Endothelial cell of umbilical vein (primary cell): ENCODE data around the gene MAP3K7CL. TPM values are rescaled to one million over a fixed set of nuclear protein-coding genes. Genes with fewer than 3 reads are reported as not detected.

Experiments used
- BruUV-seq: library from RNA; stranded (reverse); fragments of 400-500 nt; replicated peaks from 2 replicates; lab custom pipeline; 2021; lab: Mats Ljungman, UMichigan
- CTCF ChIA-PET: fragments of 300-600, 350-600 bp; sonication (Branson Sonifier 250); formaldehyde crosslinking; loops from one replicate; lab custom pipeline; 2021; ENCODE audit warnings: antibody characterized with exemption, inconsistent platforms; lab: Charles Lee
- POLR2A ChIA-PET: fragments of 300-600, 350-600 bp; sonication (Branson Sonifier 250); formaldehyde crosslinking; loops from one replicate; lab custom pipeline; 2021; ENCODE audit warnings: antibody characterized with exemption, inconsistent platforms; lab: Charles Lee
- DNase-seq: peaks from one replicate; pipeline ENCODE4 v3.0.0-alpha.2; 2011; ENCODE audit warnings: low read depth, low spot score
- FAIRE-seq: peaks from 2 replicates; lab custom pipeline; 2011; peaks lifted over from hg19 to GRCh38; lab: Jason Lieb, UNC
- H2AFZ ChIP-seq: 2 replicates; pipeline ENCODE4 v1.6.0; 2012; ENCODE audit warnings: low read depth, low read length, control low read depth, inconsistent platforms
- H3K27ac ChIP-seq: 2 replicates; pipeline ENCODE4 v1.5.1; 2011; ENCODE audit warnings: low read depth, mild to moderate bottlenecking, control low read depth, low read length, moderate library complexity; ENCODE audit not compliant: insufficient read depth
- H3K27me3 ChIP-seq, 2 experiments: 2 replicates each; pipeline versions ENCODE4 v1.6.0 to v1.6.1; 2011; ENCODE audit warnings: low read length in 2 of 2, mixed read lengths in 1 of 2; ENCODE audit not compliant: control insufficient read depth in 2 of 2, insufficient read depth in 2 of 2
- H3K36me3 ChIP-seq, 2 experiments: 2 replicates in 1 of 2; 3 replicates in 1 of 2; pipeline ENCODE4 v1.5.1; 2011; ENCODE audit warnings: low read length in 2 of 2, mild to moderate bottlenecking in 1 of 2, moderate library complexity in 1 of 2; ENCODE audit not compliant: control insufficient read depth in 2 of 2, insufficient read depth in 2 of 2; ENCODE audit errors: extremely low read depth in 1 of 2
- H3K4me1 ChIP-seq: 3 replicates; pipeline ENCODE4 v1.5.1; 2011; ENCODE audit warnings: mild to moderate bottlenecking, low read length; ENCODE audit not compliant: control insufficient read depth, insufficient read depth; ENCODE audit errors: extremely low read depth
- H3K4me2 ChIP-seq: 2 replicates; pipeline ENCODE4 v1.6.1; 2011; ENCODE audit warnings: low read length, control low read depth, mixed read lengths; ENCODE audit not compliant: insufficient read depth
- H3K4me3 ChIP-seq, 3 experiments: fragments of 200-600 bp in 1 of 3; sonication (generic), shearing (Covaris generic) in 1 of 3; replicated peaks in 1 of 3; 2 replicates each; pipeline ENCODE4 v1.5.1; 2011 to 2016; ENCODE audit warnings: control low read depth in 3 of 3, low read length in 3 of 3, mild to moderate bottlenecking in 2 of 3, inconsistent platforms in 1 of 3, low read depth in 1 of 3, moderate library complexity in 1 of 3; ENCODE audit not compliant: insufficient read depth in 1 of 3
- H3K79me2 ChIP-seq: 2 replicates; pipeline ENCODE4 v1.6.0; 2012; ENCODE audit warnings: low read length, inconsistent platforms; ENCODE audit not compliant: control insufficient read depth, insufficient read depth
- H3K9ac ChIP-seq: replicated peaks from 2 replicates; pipeline ENCODE3; 2011; ENCODE audit warnings: low read length, control low read depth; ENCODE audit not compliant: insufficient read depth; ENCODE audit errors: extremely low read depth
- H3K9me1 ChIP-seq: replicated peaks from 3 replicates; pipeline ENCODE4 v1.6.0; 2011; ENCODE audit warnings: mild to moderate bottlenecking, low read length; ENCODE audit not compliant: control insufficient read depth, insufficient read depth; ENCODE audit errors: extremely low read depth
- H3K9me3 ChIP-seq: replicated peaks from 2 replicates; pipeline ENCODE4 v1.5.1; 2012; ENCODE audit warnings: low read length, inconsistent platforms; ENCODE audit not compliant: control insufficient read depth, insufficient read depth
- H4K20me1 ChIP-seq: replicated peaks from 2 replicates; pipeline ENCODE3; 2011; ENCODE audit warnings: mild to moderate bottlenecking, low read length; ENCODE audit not compliant: control insufficient read depth, insufficient read depth; ENCODE audit errors: extremely low read depth
- CTCF ChIP-seq, 2 donors: IDR thresholded peaks; 1 replicate in 1 of 2; 2 replicates in 1 of 2; pipeline ENCODE4 v1.5.1; 2011; ENCODE audit warnings: low read length in 2 of 2, mild to moderate bottlenecking in 2 of 2, moderate library complexity in 2 of 2, control low read depth in 1 of 2, inconsistent platforms in 1 of 2, low read depth in 1 of 2; ENCODE audit not compliant: insufficient read depth in 1 of 2; ENCODE audit errors: extremely low read depth in 1 of 2
- EZH2 ChIP-seq: IDR thresholded peaks from 2 replicates; pipeline ENCODE4 v1.6.1; 2012; ENCODE audit warnings: borderline replicate concordance, low read depth, mild to moderate bottlenecking, moderate library complexity, low read length, inconsistent platforms; ENCODE audit not compliant: severe bottlenecking
- FOS ChIP-seq: IDR thresholded peaks from 2 replicates; pipeline ENCODE4 v1.6.1; 2011; ENCODE audit warnings: mild to moderate bottlenecking, low read length, moderate library complexity, borderline replicate concordance; ENCODE audit not compliant: insufficient read depth
- GATA2 ChIP-seq: IDR thresholded peaks from 2 replicates; pipeline ENCODE4 v1.7.0; 2011; ENCODE audit warnings: low read depth, mild to moderate bottlenecking, moderate library complexity, mixed read lengths, low read length; ENCODE audit not compliant: insufficient read length, insufficient read depth
- JUN ChIP-seq: IDR thresholded peaks from 2 replicates; pipeline ENCODE4 v1.6.1; 2011; ENCODE audit warnings: borderline replicate concordance, low read depth; ENCODE audit not compliant: insufficient read length, insufficient read depth
- MAX ChIP-seq: IDR thresholded peaks from 2 replicates; pipeline ENCODE4 v1.6.1; 2011; ENCODE audit not compliant: insufficient read depth, insufficient read length
- MYC ChIP-seq: IDR thresholded peaks from one replicate; pipeline ENCODE4 v1.6.1; 2011; ENCODE audit warnings: mild to moderate bottlenecking, low read depth, low read length
- POLR2A ChIP-seq: IDR thresholded peaks from 2 replicates; pipeline ENCODE4 v1.6.1; 2012; ENCODE audit warnings: low read depth, mild to moderate bottlenecking, control low read depth, low read length
- POLR2AphosphoS5 ChIP-seq: IDR thresholded peaks from 2 replicates; pipeline ENCODE4 v1.6.1; 2012; ENCODE audit warnings: low read depth, mild to moderate bottlenecking, control low read depth, low read length, moderate library complexity; ENCODE audit not compliant: insufficient read depth
- dilution Hi-C: fragments of 300-500 bp; cut with MboI; formaldehyde crosslinking; loops from one replicate; pipeline ENCODE4 v1.15.0; 2019; ENCODE audit warnings: low sequenced_read_pairs; ENCODE audit not compliant: extremely low pct_ligation_motif_present
- intact Hi-C: fragments of 100-400 bp; cut with micrococcal nuclease; formaldehyde crosslinking; loops from one replicate; pipeline ENCODE4 v1.10.0; 2022
- polyA plus RNA-seq, 4 experiments: library from polyadenylated mRNA; depleted of rRNA in 3 of 4; stranded (reverse) in 3 of 4; unstranded in 1 of 4; fragments of >200 nt; gene quantifications; 2 replicates each; pipeline versions ENCODE4 v1.2.1 to v1.2.3, GENCODE V29; 2011 to 2012; ENCODE audit warnings: missing spikeins in 1 of 4
- total RNA-seq: library from RNA; stranded (reverse); gene quantifications from 2 replicates; pipeline ENCODE4 v1.2.3, GENCODE V29; 2021

The MAP3K7CL gene
- total and polyA plus RNA-seq, 2 donors (not counting 3 experiments of a cell fraction or from before 2014, with no cell fraction given): 6.1 to 8.1 TPM

GRCh38 chr21:29117372-29117955 lies 13.0 kb upstream of the MAP3K7CL start:
- FAIRE-seq (no peak), DNase-seq (no peak)
- Histone ChIP-seq H3K9me1 (no peaks in the 10 kb centered on the region), H3K9me3 (no peaks in the 10 kb centered on the region), H4K20me1 (no peaks in the 10 kb centered on the region), H3K4me3 (no peak overlapping the region), H3K9ac (no peak overlapping the region), H3K79me2 (no peaks in the 10 kb centered on the region), H2AFZ (no peak overlapping the region), H3K4me2 (no peak overlapping the region), H3K4me1 (no peaks in the 10 kb centered on the region), H3K27me3 (no peaks in the 10 kb centered on the region), H3K36me3 (no peaks in the 10 kb centered on the region), H3K27ac (no peak overlapping the region)
- intact Hi-C loops: no loop called here
- no TSS peak for BruUV-seq
- no peak for TF ChIP-seq MAX
- no peak for TF ChIP-seq MYC
- no peak for TF ChIP-seq EZH2
- TF ChIP-seq CTCF (IDR thresholded peaks at IDR 0.05; ENCODE audit: extremely low read depth in 1 of 2, insufficient read depth in 1 of 2, low read depth in 1 of 2, low read length in 2 of 2): no peak
- TF ChIP-seq POLR2AphosphoS5: no peak
- TF ChIP-seq JUN: no peak
- TF ChIP-seq FOS: no peak
- TF ChIP-seq POLR2A: no peak
- TF ChIP-seq GATA2: no peak
- ChIA-PET POLR2A (interaction anchor here (0.6 kb wide), 1 partner anchor 235 kb away, joined by 3 read pairs; no protein-coding TSS in a partner anchor), CTCF (interaction anchor here (0.8 kb wide), 1 partner anchor 27 kb away, joined by 3 read pairs; no protein-coding TSS in a partner anchor)
- dilution Hi-C loops: no loop called here
